Inflammatory macrophage treated with lipopolysaccharide for 1 hour (primary cell): ENCODE measurements around the gene GOLGA6L24.
"Not testable (repeated sequence)": the region's sequence is repeated elsewhere in the genome, so short reads cannot be mapped to it uniquely, and the experiment has no call there.

Experiments used
- DNase-seq, 2 donors: peaks; one replicate each; pipeline ENCODE4 v3.0.0-alpha.2; 2020 to 2022

The GOLGA6L24 gene, protein sequence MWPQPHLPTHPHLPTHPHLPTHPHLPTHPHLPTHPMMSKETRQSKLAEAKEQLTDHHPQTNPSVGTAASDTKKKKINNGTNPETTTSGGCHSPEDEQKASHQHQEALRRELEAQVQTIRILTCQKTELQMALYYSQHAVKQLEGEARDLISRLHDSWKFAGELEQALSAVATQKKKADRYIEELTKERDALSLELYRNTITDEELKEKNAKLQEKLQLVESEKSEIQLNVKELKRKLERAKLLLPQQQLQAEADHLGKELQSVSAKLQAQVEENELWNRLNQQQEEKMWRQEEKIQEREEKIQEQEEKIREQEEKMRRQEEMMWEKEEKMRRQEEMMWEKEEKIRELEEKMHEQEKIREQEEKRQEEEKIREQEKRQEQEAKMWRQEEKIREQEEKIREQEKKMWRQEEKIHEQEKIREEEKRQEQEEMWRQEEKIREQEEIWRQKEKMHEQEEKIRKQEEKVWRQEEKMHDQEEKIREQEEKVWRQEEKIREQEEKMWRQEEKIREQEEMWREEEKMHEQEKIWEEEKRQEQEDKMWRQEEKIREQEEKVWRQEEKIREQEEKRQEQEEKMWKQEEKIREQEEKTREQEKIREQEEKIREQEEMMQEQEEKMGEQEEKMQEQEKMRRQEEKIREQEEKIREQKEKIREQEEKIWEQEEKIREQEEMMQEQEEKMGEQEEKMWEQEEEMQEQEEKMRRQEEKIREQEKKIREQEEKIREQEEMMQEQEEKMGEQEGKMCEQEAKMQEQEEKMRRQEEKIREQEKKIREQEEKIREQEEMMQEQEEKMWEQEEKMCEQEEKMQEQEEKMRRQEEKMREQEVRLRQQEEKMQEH

DNA sequence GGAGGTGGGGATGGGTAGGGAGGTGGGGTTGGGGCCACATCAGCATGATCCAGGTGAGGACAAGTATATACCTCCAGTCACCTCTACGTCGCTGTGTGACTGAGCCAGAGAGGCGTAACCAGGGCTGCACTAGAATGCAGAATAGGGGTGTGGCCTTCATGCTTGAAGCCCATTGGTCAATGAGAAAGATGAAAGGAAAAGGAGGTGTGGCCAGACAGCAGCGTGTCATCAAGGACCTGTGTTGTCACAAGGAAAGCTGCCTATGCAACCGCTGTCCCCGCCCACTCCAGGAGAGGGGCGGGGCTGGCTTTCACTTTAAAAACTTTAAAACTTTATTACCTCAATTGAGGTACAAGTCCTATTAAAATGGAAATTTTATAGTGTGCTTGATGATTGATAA is at the start of gene GOLGA6L24:
TSS of gene GOLGA6L24 (minus strand) at position 101 of the 400 bp plus-strand sequence. CDS start at position 40, 61 bp downstream.
- not testable (repeated sequence) for DNase-seq

GRCh38 chr15:28402774-28403435 is 45.0 kb upstream of the GOLGA6L24 start:
- not testable (repeated sequence) for DNase-seq

DNA sequence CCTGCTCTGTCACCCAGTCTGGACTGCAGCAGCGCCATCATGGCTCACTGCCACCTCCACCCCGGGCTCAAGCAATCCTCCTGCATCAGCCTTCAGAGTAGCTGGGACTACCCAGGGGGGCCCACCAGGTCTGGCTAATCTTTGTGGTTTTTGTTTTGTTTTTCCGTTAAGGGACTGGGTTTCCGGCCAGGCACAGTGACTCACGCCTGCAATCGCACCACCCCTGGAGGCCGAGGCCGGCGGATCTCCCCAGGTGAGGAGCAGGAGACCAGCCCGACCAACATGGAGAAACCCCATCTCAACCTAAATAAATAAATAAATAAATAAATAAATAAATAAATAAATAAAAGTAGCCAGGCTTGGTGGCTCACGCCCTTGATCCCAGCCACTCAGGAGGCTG is 38.1 kb upstream of the GOLGA6L24 start:
- DNase-seq: not testable (repeated sequence)

- DNase-seq: not testable (repeated sequence)
These were observed 22.2 kb upstream of the GOLGA6L24 start for GRCh38 chr15:28380053-28380452.

- DNase-seq: not testable (repeated sequence)
These were observed 20.5 kb upstream of the GOLGA6L24 start, which contains the start of gene GOLGA8F for GRCh38 chr15:28378364-28378763. TSS of gene GOLGA8F (plus strand) at chr15:28378664. CDS start at chr15:28378762, 98 bp downstream.

DNA sequence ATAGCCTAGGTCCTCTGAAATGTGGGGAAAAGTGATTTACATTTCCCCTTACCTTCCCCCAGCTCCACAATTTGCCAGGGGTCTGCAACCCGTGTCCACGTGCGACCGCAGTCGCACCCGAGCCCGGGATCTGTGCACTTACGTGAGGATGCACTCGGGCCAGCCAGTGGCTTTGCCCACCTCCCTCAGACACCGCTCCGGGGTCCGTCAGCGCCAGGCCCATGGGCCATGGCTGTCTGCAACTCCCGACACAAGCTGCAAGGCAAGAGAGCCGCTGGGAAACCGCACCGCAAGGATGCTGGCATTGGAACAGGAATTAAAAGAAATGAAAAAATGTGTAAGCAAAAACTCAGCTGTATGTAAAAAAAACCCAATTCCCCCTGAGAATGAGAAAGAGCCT is 7.6 kb upstream of the GOLGA6L24 start:
- not testable (repeated sequence) for DNase-seq

DNA sequence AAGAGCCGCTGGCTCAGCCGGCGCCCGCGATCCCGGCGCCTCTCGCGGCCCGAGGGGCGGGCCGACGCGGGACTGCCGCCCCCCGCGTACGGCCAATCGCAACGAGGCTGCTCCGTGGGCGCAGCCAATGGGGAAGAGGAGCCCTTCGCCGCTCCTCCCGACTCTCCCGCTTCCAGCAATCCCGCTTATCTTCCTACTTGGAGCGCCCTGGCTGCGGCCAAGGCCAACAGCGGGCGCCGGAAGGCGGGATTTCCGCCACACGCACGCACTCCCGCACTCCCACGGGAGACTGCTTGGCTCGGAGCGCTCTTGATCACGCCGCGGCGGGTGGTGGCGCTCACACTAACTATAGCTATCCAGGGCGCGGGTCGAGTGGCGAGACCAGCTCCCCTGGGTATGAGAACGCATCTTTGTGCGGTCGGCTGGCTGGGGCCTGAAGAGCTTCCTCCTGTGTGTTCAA is 35.7 kb downstream of the GOLGA6L24 start, which contains the start of gene HERC2:
TSS of gene HERC2 (minus strand) at position 51 of the 460 bp plus-strand sequence. CDS start 746 bp downstream, outside the sequence.
- DNase-seq: not testable (repeated sequence)

- DNase-seq: not testable (repeated sequence)
These were observed 36.4 kb downstream of the GOLGA6L24 start for GRCh38 chr15:28321358-28322078.

DNA sequence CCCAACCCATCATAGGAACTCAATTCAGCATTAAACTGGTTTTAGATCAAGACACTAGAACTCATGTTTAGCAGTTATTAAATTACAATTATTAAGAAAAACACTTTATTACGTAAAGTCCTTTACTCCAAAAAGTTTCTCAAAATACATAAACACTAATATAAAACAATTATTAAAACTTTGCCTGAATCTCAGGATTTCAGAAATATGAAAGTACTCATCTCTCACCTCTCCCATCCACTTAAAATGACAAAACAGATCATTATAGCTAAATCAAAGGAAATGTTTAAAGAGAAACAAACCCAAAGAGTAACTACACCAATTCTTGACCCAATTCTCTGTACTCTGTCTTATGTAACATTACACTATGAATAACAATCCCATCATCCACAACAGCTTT is 38.2 kb downstream of the GOLGA6L24 start:
- DNase-seq: not testable (repeated sequence)

DNA sequence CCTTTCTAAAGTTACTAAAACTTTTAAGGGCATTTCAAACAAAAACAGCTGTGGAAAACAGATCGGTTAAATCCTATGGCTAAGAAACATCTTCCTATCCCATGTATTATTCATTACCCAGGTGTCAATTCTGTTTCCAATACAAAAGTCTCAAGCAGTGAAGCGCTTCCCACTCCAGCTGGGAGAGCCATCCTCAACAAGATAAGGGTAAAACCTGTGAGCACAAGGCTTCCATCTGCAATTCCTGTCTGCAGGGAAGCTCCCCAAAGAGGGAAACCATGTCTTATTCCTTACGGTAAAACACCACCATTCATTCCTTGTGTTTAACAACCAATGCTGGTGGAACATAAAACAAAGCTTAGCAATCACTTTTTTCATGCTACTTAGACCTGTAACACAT is 39.1 kb downstream of the GOLGA6L24 start:
- not testable (repeated sequence) for DNase-seq

DNA sequence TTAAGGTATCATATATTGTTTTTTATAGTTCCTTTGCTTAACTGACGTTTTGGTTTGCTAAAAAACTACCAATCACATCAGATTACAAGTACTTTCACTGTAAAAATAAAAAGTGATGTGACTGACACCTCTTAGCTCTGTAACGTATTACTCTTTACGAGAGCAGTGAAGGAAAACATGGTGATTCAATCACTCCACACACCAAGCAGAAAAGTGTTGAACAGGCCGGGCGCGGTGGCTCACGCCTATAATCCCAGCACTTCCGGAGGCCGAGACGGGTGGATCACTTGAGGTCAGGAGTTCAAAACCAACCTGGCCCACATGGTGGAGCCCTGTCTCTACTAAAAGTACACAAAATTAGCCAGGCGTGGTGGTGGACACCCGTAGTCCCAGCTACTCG is 39.8 kb downstream of the GOLGA6L24 start:
- not testable (repeated sequence) for DNase-seq

GRCh38 chr15:28316958-28317357 is 40.9 kb downstream of the GOLGA6L24 start:
- not testable (repeated sequence) for DNase-seq

DNA sequence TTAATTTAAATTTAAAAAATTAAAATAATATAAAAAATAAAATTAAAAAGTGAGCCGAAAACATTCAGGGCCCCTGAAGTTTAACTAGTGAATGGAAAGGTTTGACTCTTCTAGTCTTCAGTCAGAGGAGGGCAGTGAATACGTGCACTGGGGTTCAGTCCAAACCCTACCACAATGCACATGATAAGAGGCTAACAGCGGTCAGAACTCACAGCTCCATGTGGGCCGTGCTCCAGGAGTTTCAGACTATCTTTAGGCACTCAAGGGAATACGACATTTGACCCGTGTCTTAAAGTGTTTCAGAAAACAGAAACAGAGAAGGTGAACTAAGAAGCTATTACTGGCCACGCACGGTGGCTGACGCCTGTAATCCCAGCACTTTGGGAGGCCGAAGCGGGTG is 47.4 kb downstream of the GOLGA6L24 start:
- DNase-seq: not testable (repeated sequence)

DNA sequence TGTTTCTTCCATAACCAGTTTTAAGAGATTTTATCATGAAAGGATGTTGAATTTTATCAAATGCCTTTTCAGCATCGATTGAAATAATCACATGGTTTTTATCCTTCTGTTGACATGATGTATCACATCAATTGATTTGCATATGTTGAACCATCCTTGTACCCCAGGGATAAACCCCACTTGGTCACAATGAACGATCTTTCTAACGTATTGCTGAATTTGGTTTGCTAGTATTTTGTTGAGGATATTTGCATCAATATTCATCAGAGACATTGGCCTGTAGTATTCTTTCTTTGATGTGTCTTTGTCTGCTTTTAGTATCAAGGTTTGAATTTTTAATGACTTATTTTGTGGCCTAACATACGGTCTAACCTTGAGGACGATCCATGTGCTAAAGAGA is 49.2 kb downstream of the GOLGA6L24 start:
- not testable (repeated sequence) for DNase-seq
